ENCODE results near the gene MED9.

DNA sequence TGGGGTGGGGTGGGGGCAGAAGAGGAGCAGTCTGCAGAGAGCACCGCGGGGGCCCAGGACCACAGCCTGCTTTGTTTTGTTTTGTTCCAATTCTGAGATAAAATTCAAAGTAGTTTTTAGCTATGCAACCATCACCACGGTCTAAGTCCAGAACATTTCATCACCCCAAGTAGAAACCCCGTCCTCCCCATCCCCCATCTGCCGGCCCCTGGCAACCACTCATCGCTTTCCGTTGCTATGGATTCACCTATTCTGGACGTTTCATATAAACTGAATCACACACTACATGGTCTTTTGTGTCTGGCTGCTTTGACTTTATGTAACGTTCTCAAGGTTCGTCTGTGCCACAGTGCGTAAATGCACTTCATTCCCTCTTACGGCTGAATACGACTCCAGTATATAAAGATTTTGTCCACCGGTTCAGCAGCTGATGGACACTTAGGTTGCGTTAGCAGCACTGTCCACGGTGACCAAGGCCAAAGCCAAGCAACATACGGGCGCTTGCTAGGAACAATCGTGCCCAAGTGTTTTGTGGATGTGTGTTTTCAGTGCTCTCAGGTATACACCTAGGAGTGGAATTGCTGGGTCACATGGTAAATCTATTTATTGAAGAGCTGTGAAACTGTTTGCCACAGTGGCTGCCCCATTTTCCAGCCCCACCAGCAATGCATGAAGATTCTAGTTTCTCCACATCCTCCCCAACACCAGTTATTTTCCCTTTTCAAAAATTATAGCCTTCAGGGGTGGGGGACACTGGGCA is 47.1 kb downstream of the MED9 start:
- TF ChIP-seq, protein P1, sequence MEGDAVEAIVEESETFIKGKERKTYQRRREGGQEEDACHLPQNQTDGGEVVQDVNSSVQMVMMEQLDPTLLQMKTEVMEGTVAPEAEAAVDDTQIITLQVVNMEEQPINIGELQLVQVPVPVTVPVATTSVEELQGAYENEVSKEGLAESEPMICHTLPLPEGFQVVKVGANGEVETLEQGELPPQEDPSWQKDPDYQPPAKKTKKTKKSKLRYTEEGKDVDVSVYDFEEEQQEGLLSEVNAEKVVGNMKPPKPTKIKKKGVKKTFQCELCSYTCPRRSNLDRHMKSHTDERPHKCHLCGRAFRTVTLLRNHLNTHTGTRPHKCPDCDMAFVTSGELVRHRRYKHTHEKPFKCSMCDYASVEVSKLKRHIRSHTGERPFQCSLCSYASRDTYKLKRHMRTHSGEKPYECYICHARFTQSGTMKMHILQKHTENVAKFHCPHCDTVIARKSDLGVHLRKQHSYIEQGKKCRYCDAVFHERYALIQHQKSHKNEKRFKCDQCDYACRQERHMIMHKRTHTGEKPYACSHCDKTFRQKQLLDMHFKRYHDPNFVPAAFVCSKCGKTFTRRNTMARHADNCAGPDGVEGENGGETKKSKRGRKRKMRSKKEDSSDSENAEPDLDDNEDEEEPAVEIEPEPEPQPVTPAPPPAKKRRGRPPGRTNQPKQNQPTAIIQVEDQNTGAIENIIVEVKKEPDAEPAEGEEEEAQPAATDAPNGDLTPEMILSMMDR (IDR thresholded peaks at IDR 0.05) = no peak
- TF ChIP-seq POLR2A (IDR thresholded peaks at IDR 0.05) = no peak

Data from body of pancreas (tissue), 4 donors.